ENCODE measurements around the gene NXPE1. TPM values are rescaled to one million over a fixed set of nuclear protein-coding genes. Genes with fewer than 3 reads are reported as not detected.

Gene NXPE1
- total RNA-seq, 1 donor from 2014 or later: not detected

DNA sequence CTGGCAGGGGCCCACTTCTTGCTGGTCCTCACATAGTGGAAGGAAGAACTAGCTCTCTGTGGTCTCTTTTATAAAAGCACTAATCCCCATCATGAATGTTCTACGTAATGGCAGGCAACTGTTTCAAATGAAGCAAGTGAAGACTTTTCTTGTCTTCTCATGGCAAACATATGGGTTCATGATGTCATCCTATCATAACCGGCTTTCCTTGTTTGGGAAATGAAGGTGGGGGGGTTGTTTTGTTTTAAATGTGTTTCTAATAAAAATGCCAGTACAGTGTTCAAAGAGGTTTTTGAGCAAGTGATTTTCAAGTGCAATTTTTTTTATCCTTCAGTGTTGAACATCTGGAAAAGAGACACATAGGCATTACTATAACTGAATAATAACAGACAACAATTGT, 87.0 kb downstream of the NXPE1 start:
- DNase-seq (ENCODE audit: missing footprints) (no peak), ATAC-seq (no peak)
- intact Hi-C loops (cut with DNase I): no loop called here

Other genes with a start within 250 kb of the NXPE1 start
- gene C11orf71, start 159.4 kb downstream of the NXPE1 start, total RNA-seq: 9.3 TPM
- gene RBM7, start 159.2 kb downstream of the NXPE1 start, total RNA-seq: 19.6 TPM
- 174 TPM for gene REXO2, start 120.4 kb downstream of the NXPE1 start, total RNA-seq
- not detected for gene NXPE4, start 35.9 kb upstream of the NXPE1 start, total RNA-seq
- gene NXPE2, start 118.6 kb upstream of the NXPE1 start, total RNA-seq: 0.14 TPM

Data from Right ventricle myocardium inferior (tissue), 1 donor.